ENCODE data around the gene KRTAP10-10. TPM values are rescaled to one million over a fixed set of nuclear protein-coding genes. Genes with fewer than 3 reads are reported as not detected.
"Not testable (repeated sequence)": the region's sequence is repeated elsewhere in the genome, so short reads cannot be mapped to it uniquely, and the experiment has no call there.

Gene KRTAP10-10
- total and polyA plus RNA-seq, 7 donors = not detected

DNA sequence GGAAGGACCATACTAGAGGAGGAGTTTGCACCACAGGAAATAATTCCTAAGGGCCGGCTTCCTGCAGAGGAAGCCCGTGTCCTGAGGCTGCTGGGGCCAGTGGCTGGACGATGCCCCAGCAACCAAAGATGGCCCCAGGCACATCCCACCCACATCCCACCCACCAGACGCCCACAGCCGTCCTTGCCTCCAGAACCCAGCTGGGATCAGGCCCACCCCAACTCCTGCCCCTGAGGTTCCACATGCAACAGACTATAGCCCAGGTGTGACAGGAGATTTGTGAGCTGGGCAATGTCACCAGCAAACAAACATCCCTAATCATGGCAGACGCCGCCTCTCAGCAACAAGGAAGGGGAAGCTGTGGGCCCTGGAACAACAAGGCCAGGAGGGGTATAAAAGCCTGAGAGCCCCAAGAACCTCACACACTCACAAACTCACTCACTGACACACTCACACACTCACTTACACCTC lies 10.4 kb upstream of the KRTAP10-10 start, which contains the start of gene KRTAP10-9:
Gene KRTAP10-9, plus strand, starts transcription at position 421 of the 471 bp plus-strand sequence. CDS start 79 bp downstream, outside the sequence.
- Histone ChIP-seq H3K27me3 (ENCODE audit: insufficient read depth in 3 of 3, low read length in 2 of 3) (peaks cover 0 to 13% (median 0%) of the 10 kb centered on the region in 3 donors), H3K4me3 (no peak within 1 kb of the TSS), H3K27ac (no peak within 1 kb of the TSS), H3K36me3 (ENCODE audit: insufficient read depth in 1 of 2, low read depth in 1 of 2) (no peaks in the 10 kb centered on the region), H3K4me1 (no peaks in the 10 kb centered on the region), H3K9me3 (peaks cover 14% of the 10 kb centered on the region)
- no peak for ATAC-seq
- TF ChIP-seq, protein P1, sequence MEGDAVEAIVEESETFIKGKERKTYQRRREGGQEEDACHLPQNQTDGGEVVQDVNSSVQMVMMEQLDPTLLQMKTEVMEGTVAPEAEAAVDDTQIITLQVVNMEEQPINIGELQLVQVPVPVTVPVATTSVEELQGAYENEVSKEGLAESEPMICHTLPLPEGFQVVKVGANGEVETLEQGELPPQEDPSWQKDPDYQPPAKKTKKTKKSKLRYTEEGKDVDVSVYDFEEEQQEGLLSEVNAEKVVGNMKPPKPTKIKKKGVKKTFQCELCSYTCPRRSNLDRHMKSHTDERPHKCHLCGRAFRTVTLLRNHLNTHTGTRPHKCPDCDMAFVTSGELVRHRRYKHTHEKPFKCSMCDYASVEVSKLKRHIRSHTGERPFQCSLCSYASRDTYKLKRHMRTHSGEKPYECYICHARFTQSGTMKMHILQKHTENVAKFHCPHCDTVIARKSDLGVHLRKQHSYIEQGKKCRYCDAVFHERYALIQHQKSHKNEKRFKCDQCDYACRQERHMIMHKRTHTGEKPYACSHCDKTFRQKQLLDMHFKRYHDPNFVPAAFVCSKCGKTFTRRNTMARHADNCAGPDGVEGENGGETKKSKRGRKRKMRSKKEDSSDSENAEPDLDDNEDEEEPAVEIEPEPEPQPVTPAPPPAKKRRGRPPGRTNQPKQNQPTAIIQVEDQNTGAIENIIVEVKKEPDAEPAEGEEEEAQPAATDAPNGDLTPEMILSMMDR (IDR thresholded peaks at IDR 0.05) = no peak
- DNase-seq = no peak
- intact Hi-C loops (cut with DNase I) = no loop called here
- WGBS, 3 donors = 44 to 51% (median 48%) methylated on average over 6 to 7 of the region's 7 CpGs

DNA sequence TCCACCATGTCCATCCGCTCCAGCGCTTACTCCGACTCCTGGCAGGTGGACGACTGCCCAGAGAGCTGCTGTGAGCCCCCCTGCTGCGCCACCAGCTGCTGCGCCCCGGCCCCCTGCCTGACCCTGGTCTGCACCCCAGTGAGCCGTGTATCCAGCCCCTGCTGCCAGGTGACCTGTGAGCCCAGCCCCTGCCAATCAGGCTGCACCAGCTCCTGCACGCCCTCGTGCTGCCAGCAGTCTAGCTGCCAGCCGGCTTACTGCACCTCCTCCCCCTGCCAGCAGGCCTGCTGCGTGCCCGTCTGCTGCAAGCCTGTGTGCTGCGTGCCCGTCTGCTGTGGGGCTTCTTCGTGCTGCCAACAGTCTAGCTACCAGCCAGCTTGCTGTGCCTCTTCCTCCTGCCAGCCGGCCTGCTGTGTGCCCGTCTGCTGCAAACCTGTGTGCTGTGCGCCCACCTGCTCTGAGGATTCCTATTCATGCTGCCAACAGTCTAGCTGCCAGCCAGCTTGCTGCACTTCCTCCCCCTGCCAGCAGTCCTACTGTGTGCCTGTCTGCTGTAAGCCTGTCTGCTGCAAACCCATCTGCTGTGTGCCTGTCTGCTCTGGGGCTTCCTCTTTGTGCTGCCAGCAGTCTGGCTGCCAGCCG lies 9.9 kb upstream of the KRTAP10-10 start:
- H3K36me3 ChIP-seq (ENCODE audit: insufficient read depth in 1 of 2, low read depth in 1 of 2); ATAC-seq; H3K4me1 ChIP-seq; intact Hi-C loops (cut with DNase I); DNase-seq; H3K4me3 ChIP-seq; H3K27ac ChIP-seq: not testable (repeated sequence)
- H3K9me3 ChIP-seq = peaks cover 18% of the 10 kb centered on the region
- peaks cover 0 to 13% (median 0%) of the 10 kb centered on the region in 3 donors for H3K27me3 ChIP-seq (ENCODE audit: insufficient read depth in 3 of 3, low read length in 2 of 3)
- 42 to 49% (median 49%) methylated on average over 13 to 18 of the region's 20 CpGs for WGBS, 3 donors

DNA sequence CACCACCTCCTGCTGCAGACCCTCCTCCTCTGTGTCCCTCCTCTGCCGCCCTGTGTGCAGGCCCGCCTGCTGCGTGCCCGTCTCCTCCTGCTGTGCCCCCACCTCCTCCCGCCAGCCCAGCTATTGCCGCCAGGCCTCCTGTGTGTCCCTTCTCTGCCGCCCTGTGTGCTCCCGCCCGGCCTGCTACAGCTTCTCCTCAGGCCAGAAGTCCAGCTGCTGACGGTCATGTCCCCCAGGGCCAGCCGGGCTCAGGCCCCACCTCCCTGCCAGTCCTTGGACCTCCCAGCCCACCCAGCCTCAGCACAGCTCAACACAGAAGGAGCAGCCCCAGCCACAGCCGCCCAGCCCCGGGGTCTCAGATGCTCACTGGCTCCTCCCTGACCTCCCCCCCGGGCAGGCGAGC lies 9.3 kb upstream of the KRTAP10-10 start:
- H3K4me3 ChIP-seq; H3K27ac ChIP-seq; intact Hi-C loops (cut with DNase I); H3K4me1 ChIP-seq; H3K36me3 ChIP-seq (ENCODE audit: insufficient read depth in 1 of 2, low read depth in 1 of 2); DNase-seq; ATAC-seq: not testable (repeated sequence)
- WGBS, 3 donors = 9 to 21% (median 17%) methylated on average over 14 to 15 of the region's 15 CpGs
- Histone ChIP-seq H3K27me3 (ENCODE audit: insufficient read depth in 3 of 3, low read length in 2 of 3) (peaks cover 0 to 13% (median 0%) of the 10 kb centered on the region in 3 donors), H3K9me3 (peaks cover 19% of the 10 kb centered on the region)

DNA sequence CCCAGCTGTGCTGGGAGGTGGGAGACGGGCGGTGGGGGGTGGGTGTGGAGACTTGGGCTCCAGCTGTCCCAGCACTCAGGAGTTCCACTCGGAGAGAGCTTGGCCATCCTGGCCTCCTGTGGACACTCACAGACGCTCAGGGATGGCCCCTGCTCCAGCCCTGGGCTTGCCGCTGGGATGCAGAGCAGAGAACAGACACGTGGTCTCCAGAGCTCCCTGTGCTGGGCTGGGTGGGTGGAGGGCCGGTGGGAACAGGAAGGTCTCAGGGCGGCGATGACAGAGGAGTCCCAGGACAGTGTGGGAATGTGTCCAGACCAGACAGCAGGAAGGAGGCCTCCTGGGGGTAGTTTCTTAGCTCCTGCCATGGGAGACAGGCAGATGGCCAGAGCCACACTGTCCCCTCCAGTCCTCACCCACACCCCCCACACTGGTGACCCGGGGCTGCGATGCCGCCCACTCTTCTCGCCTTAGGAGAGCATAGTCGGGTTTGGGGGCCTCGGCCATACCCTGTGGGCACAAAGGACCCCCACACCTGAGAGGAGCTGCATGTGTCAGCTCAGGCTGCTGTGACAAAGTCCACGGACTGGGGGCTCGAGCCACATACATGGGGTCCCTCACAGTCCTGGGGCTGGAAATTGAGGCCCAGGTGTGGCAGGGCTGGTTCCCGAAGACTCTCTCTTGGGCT lies 8.3 kb upstream of the KRTAP10-10 start:
- 55 to 65% (median 61%) methylated on average over 16 to 18 of the region's 18 CpGs for WGBS, 3 donors
- DNase-seq = no peak
- H3K9me3 ChIP-seq = peaks cover 11% of the 10 kb centered on the region

DNA sequence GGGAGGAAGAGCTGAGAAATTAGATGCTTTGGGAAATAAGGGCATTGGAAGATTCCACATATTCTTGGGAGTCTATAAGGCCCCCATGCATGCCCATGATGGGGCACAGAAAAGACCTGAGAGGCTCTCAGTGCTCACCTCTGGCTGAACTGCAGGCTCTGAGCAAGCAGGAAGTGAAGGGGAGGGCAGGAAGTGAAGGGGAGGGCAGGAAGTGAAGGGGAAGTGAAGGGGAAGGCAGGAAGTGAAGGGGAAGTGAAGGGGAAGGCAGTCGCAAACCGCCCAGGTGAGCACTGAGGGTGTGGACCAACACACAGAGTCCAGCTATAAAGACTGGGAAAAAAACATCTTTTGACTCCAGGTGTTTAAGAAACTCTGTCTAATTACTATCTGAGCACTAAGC lies 6.7 kb upstream of the KRTAP10-10 start:
- H3K36me3 ChIP-seq (ENCODE audit: insufficient read depth in 1 of 2, low read depth in 1 of 2) = no peaks in the 10 kb centered on the region
- WGBS, 3 donors = 73 to 80% (median 75%) methylated on average over 2 of the region's 2 CpGs
- no peaks in the 10 kb centered on the region for H3K4me1 ChIP-seq
- DNase-seq (no peak), ATAC-seq (no peak)
- intact Hi-C loops (cut with DNase I) = no loop called here
- peaks cover 6% of the 10 kb centered on the region for H3K9me3 ChIP-seq
- H3K4me3 ChIP-seq = no peak overlapping the region
- H3K27me3 ChIP-seq (ENCODE audit: insufficient read depth in 3 of 3, low read length in 2 of 3) = peaks cover 0 to 22% (median 0%) of the 10 kb centered on the region in 3 donors
- no peak overlapping the region for H3K27ac ChIP-seq
- TF ChIP-seq, protein P1 (IDR thresholded peaks at IDR 0.05) = no peak

More for the DNA sequence above, 8.3 kb upstream of the KRTAP10-10 start:
- Histone ChIP-seq H3K27ac (no peak overlapping the region), H3K36me3 (ENCODE audit: insufficient read depth in 1 of 2, low read depth in 1 of 2) (no peaks in the 10 kb centered on the region), H3K27me3 (ENCODE audit: insufficient read depth in 3 of 3, low read length in 2 of 3) (peaks cover 0 to 16% (median 0%) of the 10 kb centered on the region in 3 donors), H3K4me3 (no peak overlapping the region), H3K4me1 (no peaks in the 10 kb centered on the region)
- ATAC-seq = no peak
- intact Hi-C loops (cut with DNase I) = no loop called here
- TF ChIP-seq, protein P1 (IDR thresholded peaks at IDR 0.05) = no peak
